K562 treated with DMSO at 1 percent for 24 hours (cell line): Measurements from ENCODE around the gene CUEDC2. TPM values are rescaled to one million over a fixed set of nuclear protein-coding genes. Genes with fewer than 3 reads are reported as not detected.

Experiments used
- total RNA-seq: library from RNA; unstranded; fragments of 300-600 nt; gene quantifications from 2 replicates; pipeline ENCODE4 v1.2.3, GENCODE V29; 2022; ENCODE audit warnings: low read depth; ENCODE audit not compliant: insufficient read depth

Gene CUEDC2, protein sequence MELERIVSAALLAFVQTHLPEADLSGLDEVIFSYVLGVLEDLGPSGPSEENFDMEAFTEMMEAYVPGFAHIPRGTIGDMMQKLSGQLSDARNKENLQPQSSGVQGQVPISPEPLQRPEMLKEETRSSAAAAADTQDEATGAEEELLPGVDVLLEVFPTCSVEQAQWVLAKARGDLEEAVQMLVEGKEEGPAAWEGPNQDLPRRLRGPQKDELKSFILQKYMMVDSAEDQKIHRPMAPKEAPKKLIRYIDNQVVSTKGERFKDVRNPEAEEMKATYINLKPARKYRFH
- total RNA-seq: 43.0 and 47.0 TPM in 2 replicates

DNA sequence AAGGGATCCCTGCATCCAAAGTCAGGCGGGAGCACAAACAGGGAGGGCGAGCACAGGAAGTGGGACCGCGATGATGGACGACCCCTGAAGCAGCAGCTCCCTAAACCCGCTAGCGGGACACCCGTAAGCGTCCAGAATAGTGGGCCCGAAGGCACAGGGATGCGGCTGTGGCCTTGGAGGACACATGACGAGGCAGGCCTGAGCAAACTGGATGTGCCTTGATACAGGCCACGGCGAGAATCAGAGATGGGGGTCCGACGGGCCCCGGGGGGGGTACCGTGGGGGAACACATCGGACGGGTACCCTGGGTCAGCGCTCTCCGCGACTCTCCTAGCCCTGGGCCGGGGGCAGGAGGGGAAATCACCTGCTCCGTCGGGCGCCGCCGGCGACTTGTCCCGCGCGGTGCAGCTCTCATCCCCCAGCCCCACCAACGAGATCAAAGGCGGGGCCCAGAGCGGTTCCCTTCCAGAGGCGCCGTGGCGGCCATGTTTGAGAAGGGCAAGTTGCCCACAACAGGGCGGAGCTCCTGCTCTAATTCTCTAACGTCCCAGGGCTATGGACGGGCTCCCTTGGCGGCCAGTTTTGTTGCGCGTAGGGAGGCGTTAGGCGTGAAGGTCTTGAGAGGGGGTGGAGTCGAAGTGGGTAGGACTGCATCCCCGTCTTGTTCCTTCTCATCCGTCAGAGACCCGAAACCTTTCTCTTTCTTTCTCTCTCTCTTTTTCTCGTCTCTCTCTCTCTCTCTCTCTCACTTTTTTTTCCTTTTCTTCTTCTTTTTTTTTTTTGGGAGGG lies at the start of gene CUEDC2:
Gene CUEDC2 (minus strand): TSS at position 413 of the 789 bp plus-strand sequence. CDS start 7,386 bp downstream, outside the sequence.

GRCh38 chr10:102451105-102451969 lies 19.0 kb upstream of the CUEDC2 start, which contains the start of gene C10orf95:
Gene C10orf95, minus strand, starts transcription at chr10:102451543. Its CDS starts 450 bp downstream, at chr10:102451093.

GRCh38 chr10:102420714-102421506 lies 11.5 kb downstream of the CUEDC2 start, which contains the start of gene FBXL15:
Gene FBXL15, plus strand, starts transcription at chr10:102420836. Its CDS starts 294 bp downstream, at chr10:102421130.

GRCh38 chr10:102418622-102419268 lies 13.6 kb downstream of the CUEDC2 start, which contains the start of gene PSD:
Gene PSD, minus strand, starts transcription at chr10:102418785. Its CDS starts 1,747 bp downstream, at chr10:102417038.

DNA sequence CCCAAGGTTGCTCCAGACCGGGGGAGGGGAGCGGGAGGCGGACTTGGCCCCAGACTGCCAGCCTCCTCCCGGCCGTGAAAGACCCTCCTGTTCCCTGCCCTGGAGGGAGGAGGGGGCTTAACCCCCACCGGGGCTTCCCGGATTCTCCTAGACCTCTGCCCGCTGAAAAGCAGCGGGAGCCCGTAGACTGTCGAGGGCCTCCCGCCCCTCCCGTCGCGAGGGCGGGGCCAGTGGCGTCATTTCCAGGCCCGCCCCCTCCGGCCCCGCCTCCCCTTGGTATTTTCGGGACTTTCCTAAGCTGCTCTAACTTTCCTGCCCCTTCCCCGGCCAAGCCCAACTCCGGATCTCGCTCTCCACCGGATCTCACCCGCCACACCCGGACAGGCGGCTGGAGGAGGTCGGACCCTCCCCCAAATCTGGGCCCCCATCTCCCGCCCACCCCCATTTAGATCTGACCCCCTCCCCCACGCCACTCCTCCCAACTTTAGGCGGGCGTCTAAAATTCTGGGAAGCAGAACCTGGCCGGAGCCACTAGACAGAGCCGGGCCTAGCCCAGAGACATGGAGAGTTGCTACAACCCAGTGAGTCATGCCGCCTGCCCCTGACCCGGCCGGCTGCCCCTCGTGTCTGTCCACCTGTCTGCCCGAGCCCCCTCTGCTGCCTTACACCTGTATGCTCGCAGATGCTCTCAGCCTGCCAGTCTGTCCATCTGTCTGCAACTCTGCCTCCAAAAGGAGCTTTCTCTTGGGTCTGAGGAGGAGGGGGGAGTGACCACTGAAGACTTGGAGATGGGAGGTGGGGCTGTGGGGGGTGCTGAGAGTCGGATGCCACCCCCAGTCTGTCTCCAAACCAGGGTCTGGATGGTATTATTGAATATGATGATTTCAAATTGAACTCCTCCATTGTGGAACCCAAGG lies 36.7 kb downstream of the CUEDC2 start, which contains the start of gene NFKB2:
Gene NFKB2 (plus strand): TSS at position 306 of the 917 bp plus-strand sequence. CDS start 255 bp downstream, at position 561.

Other genes starting within 250 kb of the CUEDC2 start
- gene ELOVL3, start 206.3 kb downstream of the CUEDC2 start, total RNA-seq: 0.52 and 1.7 TPM in 2 replicates
- gene PITX3, start 191.1 kb downstream of the CUEDC2 start, total RNA-seq: 0.28 and 0.86 TPM in 2 replicates
- 35.3 and 37.2 TPM in 2 replicates for gene GBF1, start 187.0 kb downstream of the CUEDC2 start, total RNA-seq
- gene NFKB2, start 36.9 kb downstream of the CUEDC2 start, total RNA-seq: 66.0 and 66.5 TPM in 2 replicates
- gene PSD, start 13.8 kb downstream of the CUEDC2 start, total RNA-seq: 1.3 and 4.7 TPM in 2 replicates
- 35.2 and 40.7 TPM in 2 replicates for gene FBXL15, start 11.7 kb downstream of the CUEDC2 start, total RNA-seq
- gene C10orf95, start 19.0 kb upstream of the CUEDC2 start, total RNA-seq: 1.2 TPM in 2 replicates
- gene ACTR1A, start 70.1 kb upstream of the CUEDC2 start, total RNA-seq: 58.8 and 61.2 TPM in 2 replicates
- gene SUFU, start 71.4 kb upstream of the CUEDC2 start, total RNA-seq: 9.4 and 9.8 TPM in 2 replicates
- gene TRIM8, start 211.9 kb upstream of the CUEDC2 start, total RNA-seq: 29.8 and 35.9 TPM in 2 replicates